ENCODE measurements around the gene DNAAF9.

The DNAAF9 gene

GRCh38 chr20:3409417-3409816 lies 1.9 kb upstream of the DNAAF9 start:
- FAIRE-seq, result no peak

GRCh38 chr20:3407771-3408637 lies 535 bp upstream of the DNAAF9 start:
- FAIRE-seq, result no peak

GRCh38 chr20:3406481-3407039 lies 909 bp downstream of the DNAAF9 start:
- FAIRE-seq, result no peak

GRCh38 chr20:3405696-3406358 lies 1.6 kb downstream of the DNAAF9 start:
- FAIRE-seq, result no peak

- no peak for FAIRE-seq
These were observed 2.3 kb downstream of the DNAAF9 start for GRCh38 chr20:3405139-3405538.

GRCh38 chr20:3404402-3404801 lies 3.1 kb downstream of the DNAAF9 start:
- FAIRE-seq, result no peak

GRCh38 chr20:3403741-3404140 lies 3.7 kb downstream of the DNAAF9 start:
- FAIRE-seq, result no peak

- no peak for FAIRE-seq
These were observed 5.0 kb downstream of the DNAAF9 start for GRCh38 chr20:3402453-3402852.

- no peak for FAIRE-seq
These were observed 7.0 kb downstream of the DNAAF9 start for GRCh38 chr20:3400260-3401155.

GRCh38 chr20:3398681-3399252 lies 8.7 kb downstream of the DNAAF9 start:
- FAIRE-seq, result no peak

- no peak for FAIRE-seq
These were observed 11.0 kb downstream of the DNAAF9 start for GRCh38 chr20:3396492-3396891.

GRCh38 chr20:3392756-3393155 lies 14.7 kb downstream of the DNAAF9 start:
- no peak for FAIRE-seq

GRCh38 chr20:3390759-3391425 lies 16.6 kb downstream of the DNAAF9 start:
- no peak for FAIRE-seq

GRCh38 chr20:3383878-3384495 lies 23.5 kb downstream of the DNAAF9 start:
- FAIRE-seq, result no peak

GRCh38 chr20:3382836-3383235 lies 24.6 kb downstream of the DNAAF9 start:
- FAIRE-seq, result no peak

- no peak for FAIRE-seq
These were observed 27.0 kb downstream of the DNAAF9 start for GRCh38 chr20:3380228-3381070.

- no peak for FAIRE-seq
These were observed 29.3 kb downstream of the DNAAF9 start for GRCh38 chr20:3378138-3378537.

- no peak for FAIRE-seq
These were observed 29.8 kb downstream of the DNAAF9 start for GRCh38 chr20:3377644-3378043.

- FAIRE-seq, result no peak
These were observed 33.2 kb downstream of the DNAAF9 start for GRCh38 chr20:3374296-3374695.

GRCh38 chr20:3371754-3372153 lies 35.7 kb downstream of the DNAAF9 start:
- FAIRE-seq, result no peak

- FAIRE-seq, result no peak
These were observed 40.4 kb downstream of the DNAAF9 start for GRCh38 chr20:3367089-3367488.

All from TTC549 (cell line).